Measurements from ENCODE around the gene LIM2.

Gene LIM2

DNA sequence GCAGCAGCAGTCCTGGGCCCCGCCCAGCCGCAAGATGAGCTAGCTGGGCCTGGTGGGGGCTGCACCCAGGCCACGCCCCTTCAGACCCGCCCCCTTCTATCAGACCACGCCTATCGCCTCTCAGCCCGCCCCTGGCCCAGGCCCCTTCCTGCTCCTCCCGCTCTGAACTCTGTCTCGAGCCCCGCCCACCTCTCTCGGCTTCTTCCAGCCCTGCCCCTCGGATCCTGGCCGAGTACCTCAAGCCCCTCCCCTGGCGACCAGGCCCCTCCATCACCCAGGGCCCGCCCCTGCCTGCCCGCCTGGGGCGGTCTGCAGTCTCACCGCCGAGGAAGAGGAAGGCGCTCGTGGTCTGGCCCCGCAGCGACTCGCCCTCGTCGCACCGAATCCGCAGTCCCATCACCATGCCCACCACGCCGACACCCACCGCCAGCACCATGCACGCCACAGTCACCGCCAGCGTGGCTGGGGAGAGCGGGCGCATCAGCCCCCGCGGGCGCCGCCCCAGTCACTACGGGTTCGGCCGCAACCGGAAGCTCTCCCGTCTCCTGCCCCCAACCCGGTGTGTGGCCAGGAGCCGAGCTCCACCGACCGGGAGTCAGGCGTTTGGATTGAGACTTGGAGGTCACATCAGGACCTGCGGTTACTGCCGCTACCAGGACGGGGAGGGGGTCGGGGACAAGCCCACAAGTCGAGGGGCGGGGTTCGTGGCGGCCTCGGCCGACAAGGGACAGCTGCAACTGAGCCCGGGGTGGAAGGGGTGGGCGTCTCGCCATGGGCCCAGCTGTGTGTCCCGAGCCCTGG, 20.0 kb downstream of the LIM2 start:
- FAIRE-seq: peak; percentile 98
- peak; percentile 93 for DNase-seq (ENCODE audit: extremely low spot score, insufficient read length, low read depth)

DNA sequence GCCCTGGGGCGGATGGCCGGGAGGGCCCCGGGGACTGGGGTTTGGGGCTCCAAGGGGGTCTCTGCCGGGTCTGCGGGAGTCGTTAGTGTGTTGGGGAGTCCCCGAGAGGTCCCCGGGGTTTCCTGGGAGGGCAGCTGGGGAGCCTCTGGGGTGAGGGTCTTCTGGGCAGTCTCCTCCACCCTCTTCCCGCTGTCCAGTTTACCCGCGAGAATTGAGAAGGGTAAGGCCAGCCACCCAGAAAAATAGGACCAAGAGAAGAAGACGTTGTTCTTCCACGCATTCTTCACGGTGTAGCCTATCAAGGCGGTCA, 20.6 kb downstream of the LIM2 start:
- DNase-seq (ENCODE audit: extremely low spot score, insufficient read length, low read depth) (no peak), FAIRE-seq (no peak)

- peak; percentile 98 for FAIRE-seq
- DNase-seq (ENCODE audit: extremely low spot score, insufficient read length, low read depth): peak; percentile 94
Measured at GRCh38 chr19:51366389-51367254, 21.2 kb downstream of the LIM2 start.

- DNase-seq (ENCODE audit: extremely low spot score, insufficient read length, low read depth): no peak
- FAIRE-seq: no peak
Measured at GRCh38 chr19:51365965-51366388, 21.8 kb downstream of the LIM2 start, which contains the start of gene ETFB. ETFB (minus strand) TSS chr19:51366388; CDS start chr19:51366326, 62 bp downstream.

- DNase-seq (ENCODE audit: extremely low spot score, insufficient read length, low read depth) (no peak), FAIRE-seq (no peak)
Measured at GRCh38 chr19:51365211-51365964, 22.4 kb downstream of the LIM2 start.

DNA sequence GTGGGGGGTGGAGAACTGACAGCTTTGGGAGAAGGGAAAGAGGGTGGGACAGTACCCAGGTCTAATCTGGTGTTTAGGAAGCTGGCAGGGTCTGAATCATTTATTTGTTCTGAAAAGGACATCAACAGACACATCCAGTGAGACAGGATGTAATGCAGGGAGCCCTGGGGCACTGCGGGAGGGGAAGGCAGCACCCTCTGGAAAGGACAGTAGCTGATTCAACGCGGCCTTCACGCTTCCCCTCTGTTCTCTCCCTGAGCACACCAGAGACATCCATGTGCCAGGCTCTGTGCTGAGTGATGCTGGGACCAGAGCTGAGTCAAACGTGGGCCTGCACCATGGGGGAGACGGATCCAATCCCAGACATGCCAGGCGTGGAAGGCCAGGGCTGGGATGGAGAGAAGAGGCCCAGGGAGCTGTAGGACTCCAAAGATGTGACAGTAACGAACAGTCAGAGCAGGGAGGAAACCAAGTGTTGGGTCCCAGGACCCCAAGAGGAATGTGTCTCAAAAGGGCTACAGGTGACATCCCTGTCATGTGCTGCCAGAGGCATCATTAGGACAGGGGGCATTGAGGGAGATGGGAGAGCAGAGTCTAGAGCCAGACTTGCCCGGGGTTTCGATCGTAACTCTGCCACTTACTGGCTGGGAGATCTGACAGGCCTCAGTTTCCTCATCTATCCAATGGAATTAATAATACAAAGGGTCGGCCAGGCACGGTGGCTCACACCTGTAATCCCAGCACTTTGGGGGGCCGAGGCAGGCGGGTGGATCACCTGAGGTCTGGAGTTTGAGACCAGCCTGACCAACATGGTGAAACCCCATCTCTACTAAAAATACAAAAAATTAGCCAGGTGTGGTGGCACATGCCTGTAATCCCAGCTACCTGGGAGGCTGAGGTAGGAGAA, 23.3 kb downstream of the LIM2 start:
- DNase-seq (ENCODE audit: extremely low spot score, insufficient read length, low read depth): no peak
- no peak for FAIRE-seq

- FAIRE-seq (no peak), DNase-seq (ENCODE audit: extremely low spot score, insufficient read length, low read depth) (no peak)
Measured at GRCh38 chr19:51361239-51361638, 26.5 kb downstream of the LIM2 start.

GRCh38 chr19:51359294-51359693, 28.5 kb downstream of the LIM2 start:
- FAIRE-seq (no peak), DNase-seq (ENCODE audit: extremely low spot score, insufficient read length, low read depth) (no peak)

DNA sequence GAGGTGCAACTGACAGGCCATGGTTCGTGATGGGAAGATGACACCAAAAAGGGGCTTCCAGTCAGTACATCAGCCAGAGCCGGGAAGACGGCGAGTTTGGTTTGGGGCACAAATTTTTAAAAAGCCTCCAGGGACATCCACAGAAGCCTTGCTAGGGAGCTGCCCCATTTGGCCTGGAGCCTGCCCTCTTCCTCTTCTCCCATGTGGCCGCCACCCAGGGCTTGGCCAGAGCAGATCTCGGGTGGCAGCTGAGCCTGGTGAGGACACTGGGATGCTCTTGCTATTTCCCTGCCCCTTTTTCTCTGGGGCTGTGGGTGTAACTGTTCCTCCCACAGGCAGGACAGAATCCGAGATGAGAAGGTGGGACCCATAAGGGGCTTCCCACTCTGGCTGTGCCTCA, 29.8 kb downstream of the LIM2 start:
- DNase-seq (ENCODE audit: extremely low spot score, insufficient read length, low read depth) (no peak), FAIRE-seq (no peak)

- no peak for FAIRE-seq
- no peak for DNase-seq (ENCODE audit: extremely low spot score, insufficient read length, low read depth)
Measured at GRCh38 chr19:51356159-51356801, 31.5 kb downstream of the LIM2 start.

DNA sequence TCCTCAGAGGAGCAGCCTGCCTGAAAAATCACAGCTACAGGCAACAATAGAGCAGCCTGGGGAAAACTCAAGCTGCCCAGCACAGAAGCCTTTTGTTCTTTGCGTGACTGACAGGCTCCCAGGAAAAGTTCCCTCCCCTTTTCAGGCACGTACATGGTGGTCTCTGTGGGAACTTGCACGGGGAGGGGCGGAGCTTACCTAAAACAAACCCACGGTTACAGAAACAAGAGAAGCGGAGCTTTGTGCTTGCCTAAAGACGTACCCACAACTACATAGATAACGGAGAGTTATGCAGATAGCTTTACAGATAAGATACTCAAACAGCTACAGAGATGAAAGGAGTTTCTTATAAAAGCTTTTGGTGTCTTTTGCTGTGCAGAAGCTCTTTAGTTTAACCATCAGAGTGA, 33.0 kb downstream of the LIM2 start:
- no peak for FAIRE-seq
- no peak for DNase-seq (ENCODE audit: extremely low spot score, insufficient read length, low read depth)

- DNase-seq (ENCODE audit: extremely low spot score, insufficient read length, low read depth) (no peak), FAIRE-seq (no peak)
Measured at GRCh38 chr19:51354103-51354741, 33.6 kb downstream of the LIM2 start.

DNA sequence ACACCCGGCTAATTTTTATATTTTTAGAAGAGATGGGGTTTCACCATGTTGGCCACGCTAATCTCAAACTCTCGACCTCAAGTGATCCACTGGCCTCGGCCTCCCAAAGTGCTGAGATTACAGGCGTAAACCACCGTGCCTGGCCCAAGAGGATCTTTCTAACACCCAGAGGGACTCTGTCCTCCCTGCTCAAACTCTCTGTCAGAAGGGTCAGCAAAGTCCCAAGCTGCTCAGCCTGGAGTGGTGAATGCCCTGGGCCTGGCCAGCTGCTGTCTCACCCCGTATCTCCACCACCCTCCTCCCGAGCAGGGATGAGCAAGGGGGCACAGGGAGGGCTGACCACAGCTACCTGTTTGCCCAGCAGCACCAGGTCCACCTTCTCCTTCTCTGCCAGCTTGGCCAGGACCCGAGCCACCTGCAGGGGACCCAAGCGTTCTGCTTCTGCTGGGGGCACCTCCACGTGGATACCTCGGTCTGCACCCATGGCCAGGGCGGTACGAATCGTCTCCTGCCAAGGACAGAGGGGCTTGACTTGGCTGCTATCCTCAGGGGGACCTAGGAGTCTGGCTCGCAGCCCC, 34.9 kb downstream of the LIM2 start:
- FAIRE-seq: no peak
- no peak for DNase-seq (ENCODE audit: extremely low spot score, insufficient read length, low read depth)

DNA sequence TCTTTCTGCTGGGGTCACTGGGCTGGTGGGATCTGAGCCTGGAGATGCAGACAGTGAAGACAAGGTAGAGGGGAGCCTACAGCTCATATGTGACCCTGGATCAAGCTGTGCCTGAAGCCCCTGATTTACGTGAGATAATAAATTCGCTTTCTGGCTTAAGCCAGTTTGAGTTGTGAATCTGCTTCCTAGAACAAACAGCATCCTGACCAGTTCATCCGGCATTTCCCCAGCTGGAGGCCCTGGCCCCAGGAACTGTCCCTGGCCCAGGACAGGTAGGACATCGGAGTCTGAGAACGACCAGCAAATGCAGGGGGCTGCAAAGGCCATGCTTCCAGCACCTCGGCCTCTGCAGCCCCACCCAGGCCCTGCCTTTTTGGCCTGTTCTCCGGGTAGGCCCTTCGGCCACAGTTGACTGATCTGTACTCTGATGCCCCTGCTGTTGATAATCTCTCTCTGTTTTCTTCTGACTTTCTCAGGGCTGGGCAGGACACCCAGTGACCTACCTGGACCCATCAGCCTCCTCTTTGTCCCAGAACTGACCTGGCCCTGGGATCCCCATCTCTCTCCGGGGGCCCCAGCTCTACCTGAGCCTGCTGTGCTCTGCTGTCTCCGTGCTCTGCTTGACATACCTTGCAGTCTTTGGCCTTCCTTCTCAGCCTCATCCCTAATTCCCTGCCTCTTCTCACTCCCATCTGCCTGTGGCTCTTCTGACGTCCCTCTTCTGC, 36.3 kb downstream of the LIM2 start:
- FAIRE-seq: no peak
- no peak for DNase-seq (ENCODE audit: extremely low spot score, insufficient read length, low read depth)

- DNase-seq (ENCODE audit: extremely low spot score, insufficient read length, low read depth) (no peak), FAIRE-seq (no peak)
Measured at GRCh38 chr19:51347209-51347928, 40.4 kb downstream of the LIM2 start.

DNA sequence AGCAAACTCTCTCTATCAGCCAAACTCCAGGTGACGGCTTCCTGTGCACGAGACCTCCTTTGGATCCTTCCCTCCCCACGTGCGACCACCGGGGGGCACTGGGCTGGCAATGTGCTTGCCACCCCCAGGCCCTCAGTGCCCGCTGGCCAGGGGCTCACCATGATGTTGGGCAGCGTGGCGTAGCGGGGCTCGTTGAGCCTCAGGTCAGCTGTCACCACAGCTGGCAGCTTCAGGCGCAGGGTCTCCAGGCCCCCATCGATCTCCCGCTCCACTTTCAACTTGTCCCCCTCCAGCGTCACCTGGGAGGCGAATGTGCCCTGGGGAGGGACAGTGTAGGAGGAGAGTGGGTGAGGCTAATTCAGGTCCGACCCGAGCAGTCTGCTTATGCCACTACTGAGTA, 41.0 kb downstream of the LIM2 start:
- no peak for FAIRE-seq
- no peak for DNase-seq (ENCODE audit: extremely low spot score, insufficient read length, low read depth)

- no peak for DNase-seq (ENCODE audit: extremely low spot score, insufficient read length, low read depth)
- no peak for FAIRE-seq
Measured at GRCh38 chr19:51345076-51345620, 42.6 kb downstream of the LIM2 start.

Data from GM18507 (cell line).